Skin epidermis (tissue), 12 donors: ENCODE results near the gene GLIS1.

Source experiments
- H3K27ac ChIP-seq, 21 experiments: fragments of 200-600 bp; sonication (generic) in 11 of 21; one replicate each; pipeline ENCODE4 v1.5.0; 2020; ENCODE audit warnings: mild to moderate bottlenecking in 3 of 21, inconsistent platforms in 2 of 21, moderate library complexity in 2 of 21
- H3K4me3 ChIP-seq, 7 experiments: fragments of 200-600 bp; sonication (generic) in 2 of 7; one replicate each; pipeline ENCODE4 v1.5.0; 2020; ENCODE audit warnings: inconsistent platforms in 2 of 7, mild to moderate bottlenecking in 2 of 7, moderate library complexity in 1 of 7

The GLIS1 gene

DNA sequence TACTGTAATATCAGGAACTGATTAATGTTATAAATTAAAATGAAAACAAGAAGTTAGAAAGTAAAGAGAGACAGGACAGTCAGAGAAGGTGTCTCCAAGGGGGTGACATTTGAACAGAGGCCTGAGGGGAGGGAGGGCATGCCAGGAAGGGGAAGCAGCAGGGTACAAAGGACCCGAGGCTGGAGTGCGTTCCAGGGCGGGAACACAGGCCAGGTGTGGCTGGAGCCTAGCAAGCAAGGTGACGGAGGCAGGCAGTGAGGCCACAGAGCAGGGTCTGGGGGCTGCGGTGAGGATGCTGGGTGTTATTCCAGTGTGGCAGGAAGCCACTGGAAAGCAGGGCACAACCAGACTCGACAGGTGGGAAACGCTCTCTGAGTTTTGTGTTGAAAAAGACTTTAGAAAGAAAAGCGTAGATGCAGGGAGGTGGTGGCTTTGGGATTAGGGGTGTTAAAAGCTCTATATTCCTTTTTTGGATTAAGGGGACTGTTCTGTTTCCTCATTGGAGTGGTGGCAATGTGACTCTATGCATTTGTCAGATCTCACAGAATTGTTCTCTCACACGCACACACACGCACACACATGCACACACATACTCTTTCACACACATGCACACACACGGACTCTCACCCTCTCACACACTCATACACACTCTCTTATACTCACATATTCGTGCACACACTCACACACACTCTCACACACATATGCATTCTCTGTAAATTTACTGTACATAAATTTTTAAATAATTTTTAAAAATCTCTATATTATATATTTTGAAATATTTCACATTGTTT lies 124.5 kb downstream of the GLIS1 start:
- Histone ChIP-seq H3K4me3 (no peak overlapping the region), H3K27ac (no peak overlapping the region)

DNA sequence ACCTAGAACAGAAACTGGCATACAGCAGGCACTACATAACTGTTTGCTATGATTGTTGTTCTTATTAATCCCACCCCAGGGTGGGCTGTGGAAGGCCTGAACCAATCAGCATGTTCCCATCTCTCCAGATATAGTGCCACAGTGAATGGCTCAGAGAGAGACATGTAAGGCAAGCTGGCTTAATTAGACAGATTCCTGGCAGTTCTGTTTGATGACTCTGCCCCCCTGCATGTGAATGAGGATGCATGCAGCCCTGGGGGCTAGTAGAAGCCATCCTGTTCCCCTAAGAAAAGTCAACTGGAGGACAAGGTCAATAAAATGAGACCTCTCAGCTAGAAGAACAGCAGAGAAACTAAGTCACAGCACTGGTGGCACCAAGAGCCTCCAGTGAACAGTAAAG lies 130.3 kb downstream of the GLIS1 start:
- Histone ChIP-seq H3K27ac (no peak overlapping the region), H3K4me3 (no peak overlapping the region)

DNA sequence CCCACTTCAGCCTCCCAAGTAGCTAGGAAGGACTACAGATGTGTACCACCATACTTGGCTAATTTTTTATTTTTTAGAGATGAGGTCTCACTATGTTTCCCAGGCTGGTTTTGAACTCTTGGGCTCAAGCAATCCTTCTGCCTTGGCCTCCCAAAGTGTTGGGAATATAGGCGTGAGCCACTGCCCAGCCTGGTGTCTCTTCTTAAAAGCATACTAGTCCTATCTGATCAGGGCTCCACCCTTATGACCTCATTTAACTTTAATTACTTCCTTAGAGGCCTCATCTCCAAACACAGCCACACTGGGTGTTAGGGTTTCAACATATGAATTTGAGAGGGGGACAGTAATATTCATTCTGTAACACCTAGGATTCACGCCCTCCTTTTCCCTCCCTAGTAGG lies 130.9 kb downstream of the GLIS1 start:
- no peak overlapping the region for H3K27ac ChIP-seq
- H3K4me3 ChIP-seq, result no peak overlapping the region

DNA sequence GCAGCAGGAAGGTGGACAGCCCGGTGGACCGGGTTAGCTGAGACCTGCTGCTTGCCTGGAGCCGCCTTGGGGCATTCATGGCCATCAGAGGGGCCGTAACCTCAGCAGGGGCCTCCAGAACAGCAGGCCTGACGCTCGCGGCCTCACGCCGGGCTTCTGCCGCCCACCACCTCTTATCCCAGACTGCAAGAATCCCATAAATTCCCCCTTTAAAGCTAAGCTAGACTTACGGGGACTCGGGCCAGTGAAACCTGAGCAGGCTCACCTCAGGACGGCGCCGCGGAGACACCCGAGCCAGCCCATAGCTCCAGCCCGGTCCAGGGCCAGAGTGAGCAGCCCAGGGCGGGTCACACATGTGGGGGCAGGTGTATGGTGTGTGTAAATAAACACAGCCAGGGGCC lies 132.3 kb downstream of the GLIS1 start:
- H3K27ac ChIP-seq, result no peak overlapping the region

DNA sequence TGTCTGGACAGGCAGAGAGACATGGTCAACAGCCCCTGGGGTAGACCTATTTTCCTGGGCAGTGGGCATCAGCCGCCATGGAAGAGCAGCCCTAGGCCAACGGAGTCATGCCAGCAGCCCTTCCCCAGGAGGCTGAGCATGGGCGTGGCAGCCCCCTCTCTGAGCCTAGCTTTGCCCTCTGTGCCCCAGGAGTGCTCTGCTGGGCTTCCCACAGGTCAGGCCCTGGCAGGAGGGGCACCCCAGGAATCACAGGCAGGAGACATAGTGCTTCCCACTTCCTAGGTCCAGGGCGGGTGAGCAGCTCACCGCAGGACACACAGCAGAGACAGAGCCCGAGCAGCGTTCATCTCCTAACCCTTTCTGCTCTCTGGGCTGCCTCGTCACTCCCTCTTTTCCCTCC lies 132.8 kb downstream of the GLIS1 start:
- no peak overlapping the region for H3K27ac ChIP-seq
- no peak overlapping the region for H3K4me3 ChIP-seq

More for the DNA sequence above, 132.3 kb downstream of the GLIS1 start:
- H3K4me3 ChIP-seq, result no peak overlapping the region

- Histone ChIP-seq H3K27ac (no peak overlapping the region), H3K4me3 (no peak overlapping the region)
Observed at GRCh38 chr1:53605181-53605580, 133.8 kb downstream of the GLIS1 start.

DNA sequence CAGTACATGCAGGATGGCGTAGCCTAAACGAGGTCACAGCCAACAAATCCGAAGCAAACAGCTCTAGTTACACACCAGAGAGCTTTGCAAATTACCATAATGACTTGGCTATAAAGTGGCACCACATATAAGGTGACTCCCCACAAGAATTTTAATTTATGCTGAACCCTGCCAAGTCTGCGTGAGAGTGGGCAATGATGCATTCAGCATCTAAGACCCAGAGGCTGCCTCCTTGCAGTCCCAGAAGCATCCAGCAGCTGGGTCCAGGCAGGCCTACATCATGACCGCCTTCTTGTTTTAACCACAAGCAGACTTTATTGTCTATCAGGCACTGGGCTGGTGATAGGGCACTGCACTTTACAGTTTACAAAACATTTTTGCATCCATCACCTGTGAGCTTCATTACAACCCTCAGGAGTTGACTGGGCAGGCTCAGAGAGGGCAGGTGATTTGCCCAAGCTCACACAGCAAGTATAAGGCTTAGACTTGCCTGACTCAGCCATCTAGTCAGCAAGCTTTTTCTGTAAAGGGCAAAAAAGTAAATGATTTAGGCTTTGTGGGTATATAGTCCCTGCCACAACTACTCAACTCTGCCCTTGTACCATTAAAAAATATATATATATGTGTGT lies 134.6 kb downstream of the GLIS1 start:
- Histone ChIP-seq H3K4me3 (no peak overlapping the region), H3K27ac (no peak overlapping the region)

DNA sequence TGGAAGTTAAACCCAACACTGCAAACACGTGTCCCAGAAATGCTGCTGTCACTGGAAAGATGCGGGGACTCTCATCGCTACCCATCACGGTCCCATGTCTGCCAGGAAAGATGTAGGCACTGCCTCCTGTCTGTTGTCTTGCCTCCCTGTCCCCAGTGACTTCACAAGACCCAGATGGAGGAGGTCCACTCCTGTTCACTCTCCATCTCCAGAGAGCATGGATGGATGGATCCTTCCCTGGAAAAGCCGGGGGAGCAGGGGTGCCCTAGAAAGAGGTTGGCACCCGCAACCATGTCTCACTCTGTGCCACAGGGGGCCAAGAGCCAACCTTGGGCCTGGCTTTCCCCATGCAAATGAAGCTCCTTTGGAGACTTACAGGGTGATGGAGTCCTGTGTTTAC lies 135.5 kb downstream of the GLIS1 start:
- Histone ChIP-seq H3K4me3 (no peak overlapping the region), H3K27ac (no peak overlapping the region)

- Histone ChIP-seq H3K4me3 (no peak overlapping the region), H3K27ac (no peak overlapping the region)
Observed at GRCh38 chr1:53601867-53602775, 136.8 kb downstream of the GLIS1 start.

DNA sequence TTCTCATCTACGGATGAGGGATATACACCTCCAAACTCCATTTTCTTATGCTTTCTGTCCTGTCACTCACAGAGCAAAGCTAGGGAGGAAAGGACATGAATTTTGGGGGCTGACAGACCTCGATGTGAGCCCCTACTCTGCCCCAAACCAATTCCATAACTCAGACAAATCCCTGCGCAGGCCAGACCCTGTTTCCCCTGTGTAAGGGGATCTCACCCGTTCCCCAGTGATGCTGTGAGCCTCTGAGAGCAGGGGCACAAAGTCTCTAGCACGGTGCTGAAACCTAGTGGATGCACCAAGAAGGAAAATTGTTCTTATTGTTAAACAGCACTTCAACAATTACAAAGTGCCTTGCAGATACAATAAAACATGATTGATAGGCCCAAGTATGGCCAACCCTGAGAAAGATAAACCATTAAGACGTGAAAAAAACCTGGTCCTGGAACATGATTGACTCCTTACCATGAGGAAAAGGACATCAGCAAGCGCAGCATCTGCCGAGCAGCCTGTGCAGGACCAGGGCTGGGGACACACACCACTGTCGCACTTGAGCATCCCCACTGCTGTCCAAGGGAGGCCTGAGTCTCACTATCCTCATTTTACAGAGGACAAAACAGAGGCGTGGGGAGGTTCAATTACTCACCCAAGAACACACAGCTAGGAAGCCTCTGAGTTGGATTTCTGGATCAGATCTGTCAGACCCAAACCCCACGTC lies 137.8 kb downstream of the GLIS1 start:
- Histone ChIP-seq H3K27ac (no peak overlapping the region), H3K4me3 (no peak overlapping the region)

- Histone ChIP-seq H3K27ac (no peak overlapping the region), H3K4me3 (no peak overlapping the region)
Observed at GRCh38 chr1:53600561-53600960, 138.4 kb downstream of the GLIS1 start.

DNA sequence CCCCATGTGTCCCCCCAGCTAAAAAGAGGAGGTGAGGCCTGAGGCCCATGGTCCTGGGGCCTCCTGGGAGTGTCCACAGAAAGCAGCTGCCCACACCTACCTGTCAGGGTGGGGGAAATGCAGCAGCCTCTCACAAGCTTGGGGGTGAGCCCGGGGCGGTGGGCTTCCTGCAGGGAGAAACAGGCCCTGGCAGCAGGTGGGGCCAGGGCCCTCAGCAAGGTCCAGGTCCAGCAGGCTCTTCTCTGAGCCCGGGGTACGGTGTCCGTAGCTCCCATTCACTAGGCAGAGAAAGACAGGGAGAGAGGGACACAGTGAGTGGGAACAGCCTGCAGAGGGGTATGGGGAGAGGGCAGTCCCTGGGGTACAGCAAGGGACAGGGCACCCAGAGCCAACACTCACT lies 139.0 kb downstream of the GLIS1 start:
- Histone ChIP-seq H3K4me3 (no peak overlapping the region), H3K27ac (no peak overlapping the region)

- no peak overlapping the region for H3K27ac ChIP-seq
- H3K4me3 ChIP-seq, result no peak overlapping the region
Observed at GRCh38 chr1:53599481-53599880, 139.5 kb downstream of the GLIS1 start.

DNA sequence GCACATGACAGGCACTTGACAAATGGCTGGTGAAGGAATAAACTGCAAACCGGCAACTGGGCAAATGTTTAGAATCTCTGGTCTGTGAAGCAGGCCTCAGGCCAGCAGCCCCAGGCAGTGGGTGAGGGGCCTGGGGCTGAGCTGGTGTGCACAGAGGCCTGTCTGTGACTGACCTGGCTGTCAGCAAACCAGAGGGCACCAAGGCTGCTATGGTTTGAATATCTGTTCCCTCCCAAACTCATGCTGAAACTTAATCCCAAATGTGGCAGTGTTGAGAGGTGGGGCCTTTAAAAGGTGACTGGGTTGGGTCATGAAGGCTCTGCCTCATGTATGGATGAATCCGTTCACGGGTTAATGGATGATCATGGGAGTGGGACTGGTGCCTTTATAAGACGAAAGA lies 140.0 kb downstream of the GLIS1 start:
- Histone ChIP-seq H3K4me3 (no peak overlapping the region), H3K27ac (no peak overlapping the region)

GRCh38 chr1:53595906-53596305 lies 143.1 kb downstream of the GLIS1 start:
- no peak overlapping the region for H3K27ac ChIP-seq
- H3K4me3 ChIP-seq, result no peak overlapping the region

DNA sequence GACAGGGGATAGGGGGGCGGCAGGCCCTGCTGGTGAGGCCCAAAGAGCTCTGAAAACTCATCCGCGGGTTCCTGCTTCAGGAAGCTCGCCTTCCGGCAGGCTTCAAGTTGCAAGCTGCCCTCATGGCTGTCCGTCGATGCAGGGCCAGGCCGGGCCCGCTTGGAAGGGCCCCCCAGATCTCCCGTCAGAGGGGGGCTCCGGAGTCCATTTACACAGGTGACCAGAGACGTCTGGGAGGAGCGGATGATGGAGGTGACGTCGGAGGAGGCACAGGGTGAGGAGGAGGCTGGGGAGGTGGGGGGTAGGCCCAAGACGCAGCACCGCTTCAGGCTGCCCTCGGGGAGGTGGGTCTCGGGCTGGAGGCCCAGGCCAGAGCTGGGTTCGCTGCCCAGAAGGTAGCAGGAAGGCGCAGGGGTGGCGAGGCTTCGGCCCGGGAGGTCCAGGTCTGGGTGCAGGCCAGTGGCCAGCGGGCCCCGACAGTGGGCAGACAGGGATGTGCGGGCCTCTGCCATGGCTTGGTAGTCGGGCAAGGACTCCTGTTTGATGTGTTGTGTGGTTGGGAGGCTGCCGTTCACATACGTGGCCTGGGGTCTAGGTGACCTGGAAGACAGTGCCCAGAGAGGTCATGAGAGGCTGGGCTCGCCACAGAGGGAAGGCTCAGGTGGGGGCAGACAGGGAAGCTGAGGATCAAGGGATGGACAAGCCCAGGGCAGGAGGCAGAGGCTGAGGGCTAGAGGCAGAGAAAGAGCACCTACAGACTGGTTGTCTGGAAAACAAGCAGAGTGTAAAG lies 144.4 kb downstream of the GLIS1 start:
- Histone ChIP-seq H3K4me3 (no peak overlapping the region), H3K27ac (no peak overlapping the region)

GRCh38 chr1:53593758-53594380 lies 145.1 kb downstream of the GLIS1 start:
- Histone ChIP-seq H3K27ac (no peak overlapping the region), H3K4me3 (no peak overlapping the region)

GRCh38 chr1:53592985-53593757 lies 145.8 kb downstream of the GLIS1 start:
- H3K27ac ChIP-seq, result no peak overlapping the region

More at GRCh38 chr1:53592985-53593757, 145.8 kb downstream of the GLIS1 start:
- H3K4me3 ChIP-seq, result no peak overlapping the region
